Measurements from ENCODE around the gene SH3RF1.
"Not testable (repeated sequence)": the region's sequence is repeated elsewhere in the genome, so short reads cannot be mapped to it uniquely, and the experiment has no call there.

Gene SH3RF1

DNA sequence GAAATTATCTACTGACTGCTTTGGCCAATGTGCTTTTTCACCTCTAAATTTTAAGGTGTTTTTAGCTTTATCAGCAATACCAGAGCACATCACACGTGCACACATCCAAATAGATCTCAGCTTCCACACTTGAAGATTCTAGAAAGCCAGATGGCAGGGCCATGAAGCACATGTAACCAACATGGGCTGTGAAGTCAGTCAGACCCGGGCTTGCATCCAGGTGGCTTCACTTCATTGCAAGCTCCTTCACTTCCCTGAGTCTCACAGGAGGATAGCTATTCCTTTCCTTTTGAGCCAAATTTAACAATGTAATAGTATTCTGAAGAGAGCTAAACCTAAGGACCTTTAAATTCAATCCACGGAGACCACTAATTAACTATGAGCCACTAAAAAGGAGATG lies 86.5 kb downstream of the SH3RF1 start:
- DNase-seq: no peak
- H3K9me3 ChIP-seq (ENCODE audit: insufficient read depth, low read depth, low read length): no peaks in the 10 kb centered on the region
- H2BK12ac ChIP-seq (ENCODE audit: low read length): no peak overlapping the region
- no peak overlapping the region for H4K12ac ChIP-seq (ENCODE audit: low read depth, low read length)
- no peak overlapping the region for H3K27ac ChIP-seq (ENCODE audit: low read depth, low read length)
- H4K8ac ChIP-seq (ENCODE audit: low read depth, low read length): no peak overlapping the region
- no peak overlapping the region for H3K18ac ChIP-seq (ENCODE audit: low read length)
- no peak overlapping the region for H2BK5ac ChIP-seq (ENCODE audit: low read depth, low read length, poor library complexity)
- H3K4me1 ChIP-seq (ENCODE audit: control insufficient read depth in 1 of 2, insufficient read depth in 2 of 2, low read length in 2 of 2): peaks cover 4 to 14% of the 10 kb centered on the region in 2 experiments
- peak overlapping the region; percentile 71 for H3K23ac ChIP-seq (ENCODE audit: low read length)
- H4K91ac ChIP-seq (ENCODE audit: low read depth, low read length): no peak overlapping the region
- no peak overlapping the region for H3K4me3 ChIP-seq (ENCODE audit: low read depth, low read length)
- no peaks in the 10 kb centered on the region for H3K27me3 ChIP-seq (ENCODE audit: insufficient read depth, low read length)
- no peak overlapping the region for H3K4ac ChIP-seq (ENCODE audit: low read depth, low read length)
- H3K9ac ChIP-seq (ENCODE audit: low read length): no peak overlapping the region
- H3K79me1 ChIP-seq (ENCODE audit: low read length): peaks cover 2% of the 10 kb centered on the region
- no peak overlapping the region for H2AFZ ChIP-seq (ENCODE audit: insufficient read depth, low read length, poor library complexity)
- no peak overlapping the region for H3K4me2 ChIP-seq (ENCODE audit: low read length)
- H3K36me3 ChIP-seq (ENCODE audit: control insufficient read depth in 1 of 2, insufficient read depth in 2 of 2, low read length in 2 of 2): no peaks in the 10 kb centered on the region
- no peak overlapping the region for H2BK120ac ChIP-seq (ENCODE audit: insufficient read depth, low read length, poor library complexity)
- H2AK5ac ChIP-seq (ENCODE audit: low read length): no peak overlapping the region
- H3K14ac ChIP-seq (ENCODE audit: low read length): no peak overlapping the region
- peaks cover 2% of the 10 kb centered on the region for H3K79me2 ChIP-seq (ENCODE audit: control insufficient read depth, insufficient read depth, low read length, poor library complexity)
- no CpG with 5 or more reads among the region's 3 CpGs for WGBS (ENCODE audit: extremely low coverage, insufficient coverage, insufficient read length)

DNA sequence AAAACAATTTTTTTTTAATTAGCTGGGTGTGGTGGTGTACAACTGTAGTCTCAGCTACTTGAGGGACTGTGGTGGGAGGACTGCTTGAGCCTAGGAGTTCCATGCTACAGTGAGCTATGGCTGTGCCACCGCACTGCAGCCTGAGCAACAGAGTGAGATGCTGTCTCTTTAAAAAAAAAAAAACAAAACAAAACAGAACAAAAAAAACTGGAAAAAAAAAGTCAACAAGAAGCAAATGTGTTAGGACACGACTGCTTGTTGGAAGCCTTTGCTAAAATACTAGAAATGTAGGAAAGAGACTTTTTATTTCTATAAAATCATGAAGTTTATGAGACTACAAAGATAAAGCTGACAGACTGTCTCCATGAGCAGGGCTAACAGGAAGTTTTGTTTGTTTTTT lies 87.2 kb downstream of the SH3RF1 start:
- Histone ChIP-seq H2BK120ac (ENCODE audit: insufficient read depth, low read length, poor library complexity) (no peak overlapping the region), H3K9me3 (ENCODE audit: insufficient read depth, low read depth, low read length) (no peaks in the 10 kb centered on the region), H3K4me2 (ENCODE audit: low read length) (no peak overlapping the region), H4K8ac (ENCODE audit: low read depth, low read length) (no peak overlapping the region), H4K91ac (ENCODE audit: low read depth, low read length) (no peak overlapping the region), H3K27me3 (ENCODE audit: insufficient read depth, low read length) (no peaks in the 10 kb centered on the region), H3K18ac (ENCODE audit: low read length) (no peak overlapping the region), H3K36me3 (ENCODE audit: control insufficient read depth in 1 of 2, insufficient read depth in 2 of 2, low read length in 2 of 2) (no peaks in the 10 kb centered on the region), H3K27ac (ENCODE audit: low read depth, low read length) (no peak overlapping the region), H3K14ac (ENCODE audit: low read length) (no peak overlapping the region), H3K4me3 (ENCODE audit: low read depth, low read length) (no peak overlapping the region), H3K4ac (ENCODE audit: low read depth, low read length) (no peak overlapping the region), H4K12ac (ENCODE audit: low read depth, low read length) (no peak overlapping the region), H3K79me2 (ENCODE audit: control insufficient read depth, insufficient read depth, low read length, poor library complexity) (peaks cover 2% of the 10 kb centered on the region), H2AFZ (ENCODE audit: insufficient read depth, low read length, poor library complexity) (no peak overlapping the region), H3K4me1 (ENCODE audit: control insufficient read depth in 1 of 2, insufficient read depth in 2 of 2, low read length in 2 of 2) (peaks cover 3 to 14% of the 10 kb centered on the region in 2 experiments), H3K79me1 (ENCODE audit: low read length) (peaks cover 2% of the 10 kb centered on the region), H2AK5ac (ENCODE audit: low read length) (no peak overlapping the region), H2BK5ac (ENCODE audit: low read depth, low read length, poor library complexity) (no peak overlapping the region), H3K23ac (ENCODE audit: low read length) (no peak overlapping the region), H2BK12ac (ENCODE audit: low read length) (no peak overlapping the region), H3K9ac (ENCODE audit: low read length) (no peak overlapping the region)
- DNase-seq: no peak
- WGBS (ENCODE audit: extremely low coverage, insufficient coverage, insufficient read length): no CpG with 5 or more reads among the region's 2 CpGs

DNA sequence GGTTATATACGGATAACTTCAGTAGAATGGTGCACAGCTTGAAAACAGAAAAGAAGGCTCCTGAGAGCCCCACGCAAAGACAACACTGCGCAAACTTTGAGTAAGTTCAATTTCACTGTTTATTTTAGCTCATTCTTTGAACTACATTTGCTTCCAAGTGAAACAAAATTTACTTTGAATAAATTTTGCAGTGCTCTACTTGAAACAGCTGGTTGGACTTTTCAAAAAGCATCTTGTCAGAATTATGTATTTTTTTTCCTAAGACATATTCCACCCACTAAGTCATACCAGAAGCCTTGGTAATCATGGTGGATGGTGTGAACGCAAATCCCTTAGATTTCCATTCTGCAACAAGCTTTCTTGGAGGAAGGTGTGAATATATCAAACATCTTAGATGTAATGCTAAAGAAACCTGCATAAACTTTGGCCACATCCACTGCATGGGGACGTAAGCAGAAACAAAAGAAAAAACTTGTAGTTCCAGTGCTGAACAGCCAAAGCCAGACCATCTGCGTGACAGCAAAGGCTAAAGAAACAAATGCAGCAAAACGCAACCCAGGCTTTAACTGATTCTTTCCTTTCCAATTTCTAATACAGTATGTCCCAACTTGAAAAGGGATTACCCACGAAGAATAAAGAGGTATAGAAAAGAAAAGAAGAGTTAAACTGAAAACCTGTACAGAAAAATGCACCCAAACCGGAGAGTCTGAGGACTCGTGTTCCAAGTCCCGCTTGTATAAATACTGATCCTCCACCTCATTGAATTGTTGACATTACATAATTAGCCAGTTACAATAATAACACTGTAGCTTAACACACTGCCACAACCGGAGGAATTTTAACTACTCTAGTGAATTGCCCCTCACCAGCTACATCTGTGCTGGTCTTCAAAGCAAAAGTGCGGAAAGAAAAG lies 90.9 kb downstream of the SH3RF1 start:
- H2BK120ac ChIP-seq (ENCODE audit: insufficient read depth, low read length, poor library complexity): no peak overlapping the region
- no peaks in the 10 kb centered on the region for H3K79me1 ChIP-seq (ENCODE audit: low read length)
- no peak overlapping the region for H3K14ac ChIP-seq (ENCODE audit: low read length)
- H3K4me1 ChIP-seq (ENCODE audit: control insufficient read depth in 1 of 2, insufficient read depth in 2 of 2, low read length in 2 of 2): peaks cover 3 to 8% of the 10 kb centered on the region in 2 experiments
- H2AFZ ChIP-seq (ENCODE audit: insufficient read depth, low read length, poor library complexity): no peak overlapping the region
- H3K4ac ChIP-seq (ENCODE audit: low read depth, low read length): no peak overlapping the region
- no peak overlapping the region for H4K12ac ChIP-seq (ENCODE audit: low read depth, low read length)
- H3K23ac ChIP-seq (ENCODE audit: low read length): no peak overlapping the region
- no peak overlapping the region for H4K91ac ChIP-seq (ENCODE audit: low read depth, low read length)
- no peak overlapping the region for H2BK5ac ChIP-seq (ENCODE audit: low read depth, low read length, poor library complexity)
- no peak overlapping the region for H2BK12ac ChIP-seq (ENCODE audit: low read length)
- H2AK5ac ChIP-seq (ENCODE audit: low read length): no peak overlapping the region
- no peak overlapping the region for H3K18ac ChIP-seq (ENCODE audit: low read length)
- no peaks in the 10 kb centered on the region for H3K9me3 ChIP-seq (ENCODE audit: insufficient read depth, low read depth, low read length)
- H4K8ac ChIP-seq (ENCODE audit: low read depth, low read length): no peak overlapping the region
- H3K27me3 ChIP-seq (ENCODE audit: insufficient read depth, low read length): no peaks in the 10 kb centered on the region
- DNase-seq: peak; percentile 58 to 90
- H3K4me3 ChIP-seq (ENCODE audit: low read depth, low read length): no peak overlapping the region
- WGBS (ENCODE audit: extremely low coverage, insufficient coverage, insufficient read length): no CpG with 5 or more reads among the region's 13 CpGs
- H3K9ac ChIP-seq (ENCODE audit: low read length): no peak overlapping the region
- peaks cover 1% of the 10 kb centered on the region for H3K79me2 ChIP-seq (ENCODE audit: control insufficient read depth, insufficient read depth, low read length, poor library complexity)
- H3K36me3 ChIP-seq (ENCODE audit: control insufficient read depth in 1 of 2, insufficient read depth in 2 of 2, low read length in 2 of 2): no peaks in the 10 kb centered on the region
- peak overlapping the region; percentile 30 for H3K27ac ChIP-seq (ENCODE audit: low read depth, low read length)
- H3K4me2 ChIP-seq (ENCODE audit: low read length): no peak overlapping the region

DNA sequence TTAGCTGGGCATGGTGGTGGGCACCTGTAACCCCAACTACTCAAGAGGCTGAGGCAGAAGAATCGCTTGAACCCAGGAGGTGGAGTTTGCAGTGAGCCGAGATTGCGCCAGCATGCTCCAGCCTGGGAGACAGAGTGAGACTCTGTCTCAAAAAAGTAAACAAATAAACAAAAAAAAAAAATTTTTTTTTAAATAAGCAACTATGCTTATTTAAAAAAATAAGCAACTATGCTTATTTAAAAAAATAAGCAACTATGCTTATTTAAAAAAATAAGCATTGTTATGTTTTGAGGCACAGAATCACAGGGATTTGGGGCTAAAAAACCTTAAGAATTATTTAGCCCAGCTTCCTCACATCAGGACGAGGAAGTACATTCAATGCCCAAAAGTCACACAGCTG lies 92.7 kb downstream of the SH3RF1 start:
- H3K27me3 ChIP-seq (ENCODE audit: insufficient read depth, low read length); H3K4ac ChIP-seq (ENCODE audit: low read depth, low read length); H3K79me2 ChIP-seq (ENCODE audit: control insufficient read depth, insufficient read depth, low read length, poor library complexity); H3K27ac ChIP-seq (ENCODE audit: low read depth, low read length); H3K4me2 ChIP-seq (ENCODE audit: low read length); H2AFZ ChIP-seq (ENCODE audit: insufficient read depth, low read length, poor library complexity); H3K9me3 ChIP-seq (ENCODE audit: insufficient read depth, low read depth, low read length); H3K14ac ChIP-seq (ENCODE audit: low read length); H2BK12ac ChIP-seq (ENCODE audit: low read length); H3K4me3 ChIP-seq (ENCODE audit: low read depth, low read length); H3K23ac ChIP-seq (ENCODE audit: low read length); H3K36me3 ChIP-seq (ENCODE audit: control insufficient read depth in 1 of 2, insufficient read depth in 2 of 2, low read length in 2 of 2); H3K79me1 ChIP-seq (ENCODE audit: low read length); H3K4me1 ChIP-seq (ENCODE audit: control insufficient read depth in 1 of 2, insufficient read depth in 2 of 2, low read length in 2 of 2); H2BK120ac ChIP-seq (ENCODE audit: insufficient read depth, low read length, poor library complexity); H4K91ac ChIP-seq (ENCODE audit: low read depth, low read length); DNase-seq; H4K12ac ChIP-seq (ENCODE audit: low read depth, low read length); H3K9ac ChIP-seq (ENCODE audit: low read length); H4K8ac ChIP-seq (ENCODE audit: low read depth, low read length): not testable (repeated sequence)
- Histone ChIP-seq H2BK5ac (ENCODE audit: low read depth, low read length, poor library complexity) (peak overlapping the region; percentile 44), H2AK5ac (ENCODE audit: low read length) (peak overlapping the region; percentile 23), H3K18ac (ENCODE audit: low read length) (peak overlapping the region; percentile 54)
- WGBS (ENCODE audit: extremely low coverage, insufficient coverage, insufficient read length): no CpG with 5 or more reads among the region's 4 CpGs

Data from trophoblast cell (in vitro differentiated cells and primary cell).